MG63 (cell line): ENCODE measurements around the gene TPRG1L. TPM values are rescaled to one million over a fixed set of nuclear protein-coding genes. Genes with fewer than 3 reads are reported as not detected.

Experiments used
- DNase-seq: peaks from one replicate; pipeline ENCODE4 v3.0.0-alpha.2; 2020
- H3K27me3 ChIP-seq: fragments of 250-450 bp; sonication (Bioruptor Pico); 2 replicates; pipeline ENCODE4 v1.5.1; 2020; ENCODE audit warnings: mild to moderate bottlenecking, moderate library complexity
- H3K36me3 ChIP-seq: fragments of 250-450 bp; sonication (Bioruptor Pico); 2 replicates; pipeline ENCODE4 v1.5.1; 2020; ENCODE audit warnings: mild to moderate bottlenecking, moderate library complexity
- H3K4me3 ChIP-seq: fragments of 250-450 bp; sonication (Bioruptor Pico); 2 replicates; pipeline ENCODE4 v1.5.1; 2020; ENCODE audit warnings: mild to moderate bottlenecking, moderate library complexity
- H3K9me3 ChIP-seq: fragments of 250-450 bp; sonication (Bioruptor Pico); 2 replicates; pipeline ENCODE4 v1.5.1; 2020; ENCODE audit warnings: mild to moderate bottlenecking, moderate library complexity
- total RNA-seq: library from RNA; depleted of rRNA; stranded (reverse); fragments of >200 nt; shearing (Covaris generic); gene quantifications from 2 replicates; pipeline ENCODE4 v1.2.3, GENCODE V29; 2014; ENCODE audit warnings: low replicate concordance

Gene TPRG1L
- total RNA-seq, 1 experiment from 2014 or later = 34.5 TPM

DNA sequence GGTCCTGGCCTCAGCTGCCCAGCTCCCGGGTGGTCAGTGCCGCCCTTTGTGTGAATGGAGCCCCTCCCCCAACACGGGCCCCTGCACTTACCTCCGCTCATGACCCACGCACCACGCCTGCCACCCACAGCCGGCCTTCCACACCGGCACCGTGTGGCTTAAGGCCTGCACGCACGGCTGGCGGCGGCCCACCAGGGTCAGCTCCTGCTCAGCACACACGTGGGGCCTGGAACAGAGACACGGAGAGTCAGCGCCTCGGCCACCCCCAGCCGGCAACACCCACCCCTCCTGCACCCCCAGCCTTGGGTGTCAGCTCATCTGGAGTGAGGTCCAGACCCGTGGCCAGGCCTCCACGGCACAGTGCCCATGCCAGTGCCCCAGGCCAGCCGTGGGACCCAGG lies 22.4 kb upstream of the TPRG1L start:
- H3K36me3 ChIP-seq = peaks cover 14% of the 10 kb centered on the region
- H3K27me3 ChIP-seq = no peaks in the 10 kb centered on the region
- no peak overlapping the region for H3K4me3 ChIP-seq
- no peaks in the 10 kb centered on the region for H3K9me3 ChIP-seq
- no peak for DNase-seq

DNA sequence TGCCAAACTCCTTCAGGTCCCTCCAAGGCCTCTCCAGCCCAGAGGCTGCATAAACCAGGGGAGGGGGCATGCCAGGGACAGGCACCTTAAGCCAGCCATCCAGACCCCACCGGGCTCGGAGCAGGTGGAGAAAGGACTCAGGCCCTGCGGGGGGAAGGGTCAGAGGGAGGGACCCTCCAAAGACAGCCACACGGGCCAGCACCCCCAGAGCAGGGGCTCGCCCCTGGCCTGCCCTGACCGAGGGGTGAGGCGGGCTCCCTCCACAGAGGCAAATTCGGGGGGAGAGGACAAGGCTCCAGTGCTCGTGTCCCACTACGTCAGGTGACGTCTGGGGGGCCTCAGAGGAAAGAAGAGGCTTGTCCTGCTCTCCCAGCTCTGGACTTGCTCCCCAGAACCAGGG lies 21.7 kb upstream of the TPRG1L start:
- Histone ChIP-seq H3K36me3 (peaks cover 16% of the 10 kb centered on the region), H3K9me3 (no peaks in the 10 kb centered on the region), H3K4me3 (no peak overlapping the region), H3K27me3 (no peaks in the 10 kb centered on the region)
- DNase-seq = no peak

DNA sequence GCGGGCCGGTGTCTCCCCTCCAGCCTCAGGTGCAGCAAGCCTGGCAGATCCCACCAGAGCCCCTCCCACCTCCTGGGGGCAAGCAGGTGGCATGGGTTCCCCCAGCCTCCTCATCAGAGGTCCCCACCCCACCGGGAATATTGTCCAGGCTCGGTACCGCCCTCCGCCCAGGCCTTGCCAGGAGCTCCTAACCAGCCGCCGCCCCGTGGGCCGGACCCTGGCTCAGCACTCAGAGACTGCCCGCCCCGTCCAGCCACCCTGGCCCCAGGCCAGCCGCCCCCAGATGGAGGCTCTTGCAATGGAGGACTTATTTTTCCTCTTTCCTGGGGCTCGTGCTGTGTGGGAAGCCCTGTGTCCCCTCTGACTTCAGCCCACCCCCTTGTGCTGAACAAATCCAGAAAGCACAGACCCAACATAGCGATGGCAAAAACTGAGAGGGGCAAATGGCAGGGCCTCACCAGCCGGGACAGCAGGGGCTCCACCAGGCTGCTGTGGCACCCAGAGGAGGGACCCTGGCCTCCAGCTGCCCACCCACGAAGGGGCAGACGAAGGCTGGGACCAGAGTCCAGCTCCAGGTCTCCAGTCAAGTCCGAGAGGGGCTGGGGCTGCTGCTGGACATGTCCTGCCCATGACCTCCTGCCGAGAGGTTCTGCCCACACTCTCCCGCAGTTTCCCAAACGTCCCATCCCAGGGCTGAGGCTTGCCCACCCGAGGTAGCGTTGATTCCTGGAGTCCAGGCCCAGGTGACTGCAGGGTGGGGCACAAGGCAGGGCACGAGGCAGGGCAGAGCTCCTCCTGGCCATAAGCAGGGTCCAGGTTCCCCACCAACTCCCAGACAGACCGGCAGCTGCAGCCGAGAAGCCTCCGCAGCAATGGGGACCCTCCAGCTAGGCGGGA lies 21.0 kb upstream of the TPRG1L start:
- Histone ChIP-seq H3K36me3 (peaks cover 16% of the 10 kb centered on the region), H3K9me3 (no peaks in the 10 kb centered on the region), H3K4me3 (no peak overlapping the region), H3K27me3 (no peaks in the 10 kb centered on the region)
- DNase-seq = no peak

DNA sequence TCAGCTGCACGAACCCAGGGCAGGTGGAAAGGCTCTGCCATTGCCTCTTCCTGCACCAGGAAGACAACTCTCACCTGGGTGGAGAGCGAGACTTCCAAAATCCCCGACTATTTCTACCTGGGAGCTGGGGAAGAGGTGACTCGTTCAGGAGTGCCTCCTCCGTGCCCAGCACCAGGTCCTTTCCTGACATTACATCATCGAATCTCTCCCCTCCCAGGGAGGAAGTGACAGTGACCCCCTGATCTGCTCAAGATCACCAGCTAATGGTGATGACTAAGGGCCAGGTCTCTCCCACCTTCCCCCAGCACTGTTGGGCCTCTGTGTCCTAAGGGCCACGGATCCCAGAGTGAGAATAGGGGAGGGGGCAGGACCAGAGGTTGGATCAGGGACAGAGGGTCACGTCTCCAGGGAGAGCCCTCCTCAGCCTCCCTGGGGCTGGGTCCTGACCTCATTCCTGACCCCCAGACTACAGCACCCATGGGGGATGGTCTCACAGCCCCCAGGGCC lies 20.3 kb upstream of the TPRG1L start:
- Histone ChIP-seq H3K27me3 (no peaks in the 10 kb centered on the region), H3K36me3 (peaks cover 16% of the 10 kb centered on the region), H3K9me3 (no peaks in the 10 kb centered on the region), H3K4me3 (no peak overlapping the region)
- DNase-seq = no peak

DNA sequence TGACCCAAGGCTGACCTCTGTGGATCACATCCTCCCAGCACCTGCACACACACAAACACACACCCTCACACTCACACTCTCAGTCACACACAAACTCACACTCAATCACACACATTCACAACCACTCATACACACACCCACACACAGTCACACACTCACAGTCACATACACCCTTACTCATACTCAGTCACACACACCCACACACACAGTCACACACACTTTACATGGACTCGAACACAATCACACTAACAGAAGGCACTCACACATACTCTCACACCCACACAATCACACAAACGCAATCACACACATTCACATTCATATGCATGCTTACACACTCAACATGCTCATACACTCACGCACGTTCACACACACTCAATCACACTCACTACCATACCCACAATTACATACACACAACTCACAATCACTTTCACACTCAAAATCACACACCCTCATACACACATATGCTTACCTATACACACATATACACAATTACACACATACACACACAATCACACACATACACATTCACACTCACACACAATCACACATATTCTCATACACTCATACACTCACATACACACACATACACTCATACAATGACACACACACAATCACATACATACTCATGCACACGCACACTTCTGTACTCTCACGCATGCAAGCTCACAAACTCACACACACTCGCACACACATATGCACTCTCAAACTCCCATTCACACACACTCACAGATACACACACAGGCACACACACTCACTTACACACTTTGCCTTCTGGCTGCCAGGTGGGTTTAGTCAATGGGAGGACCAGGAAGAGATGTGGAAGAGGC lies 19.6 kb upstream of the TPRG1L start:
- no peaks in the 10 kb centered on the region for H3K9me3 ChIP-seq
- peaks cover 21% of the 10 kb centered on the region for H3K36me3 ChIP-seq
- no peaks in the 10 kb centered on the region for H3K27me3 ChIP-seq
- DNase-seq = no peak
- no peak overlapping the region for H3K4me3 ChIP-seq

DNA sequence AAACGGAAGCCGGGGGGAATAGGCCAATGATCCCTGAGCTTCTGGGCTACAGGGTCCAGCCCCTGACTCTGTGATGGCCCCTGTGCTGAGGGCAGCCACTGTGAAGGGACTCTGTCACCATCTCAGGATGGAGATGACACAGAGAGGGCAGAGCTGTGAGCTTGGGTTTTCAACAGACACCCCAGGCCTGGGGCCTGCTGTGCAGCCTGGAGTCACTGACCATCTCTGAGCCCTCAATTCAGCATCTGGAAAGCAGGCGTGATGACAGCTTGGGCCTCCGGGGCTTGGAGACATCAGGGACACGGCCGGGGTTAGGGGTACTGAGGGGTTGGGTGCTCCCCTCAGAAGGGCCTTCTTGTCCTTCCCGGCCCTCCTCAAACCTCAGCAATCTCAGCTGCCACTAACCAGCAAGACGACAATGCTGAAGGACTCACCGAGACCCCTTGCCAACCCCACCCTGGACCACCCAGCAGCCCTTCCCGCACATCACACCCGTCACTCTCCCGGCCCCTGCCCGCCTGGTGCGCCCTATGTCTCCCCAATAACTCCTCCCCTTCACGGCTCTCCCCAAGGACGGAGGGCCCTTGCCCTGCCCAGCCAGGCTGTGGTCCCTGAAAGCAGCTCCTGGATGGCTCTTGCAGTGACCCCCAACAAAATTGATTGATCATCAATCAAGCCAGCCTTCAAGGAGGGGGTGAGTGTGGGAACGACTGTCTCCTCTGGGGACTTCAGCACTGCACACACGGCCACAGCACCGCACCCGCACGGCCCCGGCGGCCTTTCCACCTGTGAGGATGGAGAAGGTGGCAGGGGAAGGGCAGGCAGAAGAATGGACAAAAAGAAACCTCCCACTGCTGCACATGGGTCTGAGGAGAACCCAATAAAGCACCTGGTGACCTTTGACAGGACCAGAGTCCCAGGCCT lies 17.8 kb upstream of the TPRG1L start:
- DNase-seq = no peak
- no peaks in the 10 kb centered on the region for H3K9me3 ChIP-seq
- H3K27me3 ChIP-seq = no peaks in the 10 kb centered on the region
- no peak overlapping the region for H3K4me3 ChIP-seq
- H3K36me3 ChIP-seq = peaks cover 21% of the 10 kb centered on the region

DNA sequence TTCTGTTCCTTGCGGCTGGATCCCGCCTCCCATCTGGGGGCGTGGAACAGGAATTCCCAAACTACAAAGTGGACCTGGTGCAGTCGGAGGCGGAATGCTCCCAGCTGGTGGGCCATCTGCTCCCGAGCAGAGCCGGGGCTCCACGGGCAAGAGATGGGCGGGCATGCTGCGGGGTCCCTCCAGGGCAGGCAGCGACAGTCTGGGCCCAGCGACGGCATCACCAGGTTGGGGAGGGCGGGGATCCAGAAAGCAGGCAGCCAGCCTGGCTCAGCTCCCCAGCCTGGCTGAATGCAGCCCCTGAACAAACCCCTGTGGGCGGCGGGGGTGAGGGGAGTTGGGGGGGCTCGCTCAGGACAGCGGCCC lies 17.1 kb upstream of the TPRG1L start:
- no peak for DNase-seq
- Histone ChIP-seq H3K36me3 (peaks cover 21% of the 10 kb centered on the region), H3K27me3 (no peaks in the 10 kb centered on the region), H3K4me3 (no peak overlapping the region), H3K9me3 (no peaks in the 10 kb centered on the region)

DNA sequence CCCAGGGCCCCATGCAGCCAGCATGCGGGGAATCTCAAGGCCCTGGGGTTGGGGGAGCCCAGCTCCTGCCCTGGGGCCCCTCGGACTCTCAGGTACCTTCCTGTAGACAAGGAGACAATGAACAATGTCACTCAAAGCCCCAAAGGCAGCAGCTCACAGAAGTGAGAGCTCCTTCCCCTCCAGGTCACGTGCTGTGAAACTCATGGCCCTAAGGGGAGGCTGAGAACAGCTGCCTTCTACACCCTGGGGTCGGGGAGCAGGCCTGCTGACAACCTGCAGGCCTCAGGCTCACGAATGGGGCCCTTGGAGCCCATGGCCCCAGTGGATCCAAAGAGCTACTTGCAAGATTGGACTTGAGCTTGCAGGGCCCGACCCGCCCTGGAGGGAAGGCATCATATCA lies 16.7 kb upstream of the TPRG1L start:
- no peak overlapping the region for H3K4me3 ChIP-seq
- no peak for DNase-seq
- H3K9me3 ChIP-seq = no peaks in the 10 kb centered on the region
- H3K36me3 ChIP-seq = peaks cover 21% of the 10 kb centered on the region
- H3K27me3 ChIP-seq = no peaks in the 10 kb centered on the region

DNA sequence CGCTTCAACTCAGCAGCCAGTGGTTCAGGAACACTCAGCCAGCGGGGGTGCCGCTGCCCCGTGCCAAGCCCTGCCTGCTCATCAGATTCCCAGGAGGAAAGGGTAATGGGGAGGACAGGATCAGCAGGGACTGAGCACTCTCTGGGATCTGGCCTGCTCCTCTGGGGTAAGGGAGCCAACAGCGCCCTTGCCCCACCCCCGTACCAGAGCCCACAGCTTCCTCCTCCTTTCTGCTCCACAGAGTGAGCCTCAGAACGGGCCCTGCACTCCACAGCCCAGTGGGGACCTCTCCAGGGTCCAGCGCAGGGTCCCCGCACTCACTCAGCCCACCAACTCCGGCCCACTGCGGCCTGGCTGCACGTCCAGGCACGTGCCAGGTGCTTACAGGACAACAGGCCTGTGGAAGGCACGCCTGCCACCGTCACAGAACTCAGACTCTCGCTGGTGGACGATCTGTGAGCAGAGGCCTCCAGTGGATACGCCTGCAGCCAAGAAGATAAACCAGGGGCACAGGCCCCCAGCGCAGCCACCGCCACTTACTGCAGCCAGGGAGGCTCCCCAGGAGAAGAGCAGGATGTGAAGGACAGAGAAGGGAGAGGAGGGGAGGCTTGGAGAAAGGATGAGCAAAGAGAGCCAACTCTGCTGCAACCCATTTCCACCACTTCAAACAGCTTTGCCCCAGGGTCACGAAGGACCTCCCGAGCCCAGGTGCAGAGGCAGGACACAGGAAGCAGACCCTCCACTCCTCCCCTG lies 15.6 kb upstream of the TPRG1L start:
- peaks cover 21% of the 10 kb centered on the region for H3K36me3 ChIP-seq
- H3K27me3 ChIP-seq = no peaks in the 10 kb centered on the region
- no peak for DNase-seq
- no peaks in the 10 kb centered on the region for H3K9me3 ChIP-seq
- peak overlapping the region; percentile 67 for H3K4me3 ChIP-seq

DNA sequence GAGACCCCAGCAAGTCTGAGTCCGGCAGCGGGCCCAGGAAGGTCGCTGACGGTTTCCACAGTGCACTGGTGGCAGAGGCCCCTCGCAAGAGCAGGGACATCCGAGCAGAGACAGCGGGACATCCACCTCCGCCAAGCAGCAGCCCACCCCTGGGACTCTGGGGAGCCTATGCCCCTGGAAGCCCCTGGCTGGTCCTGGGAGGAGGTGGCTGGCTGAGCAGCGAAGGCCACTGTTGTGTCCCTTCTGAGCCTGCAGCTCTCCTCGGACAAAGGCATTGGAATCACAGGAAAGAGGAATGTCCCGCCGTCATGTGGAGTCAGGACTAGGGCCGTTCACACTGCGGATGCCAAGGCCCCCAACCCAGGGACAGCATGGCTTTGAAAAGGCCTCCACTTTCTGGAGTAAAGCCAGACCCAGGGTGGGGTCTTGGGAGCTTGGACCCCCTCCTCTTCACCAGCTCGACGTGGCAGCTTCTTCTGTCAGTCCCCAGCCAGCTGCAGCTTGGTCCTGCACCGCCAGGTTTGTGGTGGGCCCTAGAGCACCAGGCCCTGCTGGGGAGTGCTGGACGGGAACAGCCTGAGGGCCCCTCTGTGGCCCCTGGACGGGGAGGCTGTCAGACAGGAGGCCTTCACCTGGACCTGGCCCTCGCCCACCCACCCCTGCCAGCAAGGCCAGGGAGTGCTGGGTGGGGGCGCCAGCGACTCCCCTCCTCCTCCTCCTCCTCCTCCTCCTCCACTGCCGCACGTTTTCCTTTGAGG lies 14.9 kb upstream of the TPRG1L start:
- no peak for DNase-seq

DNA sequence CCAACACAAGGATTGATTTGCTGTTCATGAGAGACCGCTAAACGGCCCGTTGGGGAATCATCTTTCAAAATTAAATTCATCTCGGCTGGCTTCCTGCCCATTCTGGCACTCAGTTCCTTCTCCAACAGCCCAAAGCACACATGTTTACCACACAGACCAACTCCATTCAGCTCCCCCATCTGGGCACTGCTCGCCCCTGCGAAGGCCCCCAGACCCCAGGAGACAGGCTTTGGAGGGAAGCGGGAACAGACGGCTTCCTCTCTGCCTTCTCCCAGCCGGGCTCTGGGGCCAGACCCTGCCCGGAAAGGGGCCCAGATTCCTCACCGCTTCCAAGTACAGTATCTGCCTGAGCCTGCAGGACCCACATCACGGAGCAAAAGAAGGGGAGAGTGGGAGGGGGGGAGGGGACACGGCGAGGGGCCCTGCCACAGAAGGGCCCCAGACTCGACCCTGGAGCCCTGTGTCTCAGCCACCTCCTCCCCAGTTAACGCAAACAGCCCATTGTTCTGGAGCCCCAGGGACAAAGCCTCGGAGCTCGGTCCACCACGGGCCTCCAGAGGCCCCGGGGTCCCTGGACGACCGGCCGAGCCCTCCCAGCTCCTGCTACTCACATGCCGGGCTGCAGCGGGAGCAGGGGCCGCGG lies 14.2 kb upstream of the TPRG1L start:
- H3K36me3 ChIP-seq = peaks cover 17% of the 10 kb centered on the region
- H3K9me3 ChIP-seq = no peaks in the 10 kb centered on the region
- no peaks in the 10 kb centered on the region for H3K27me3 ChIP-seq
- peak overlapping the region; percentile 67 for H3K4me3 ChIP-seq
- DNase-seq = no peak

More for the DNA sequence above, 14.9 kb upstream of the TPRG1L start:
- Histone ChIP-seq H3K4me3 (peak overlapping the region; percentile 67), H3K36me3 (peaks cover 21% of the 10 kb centered on the region), H3K27me3 (no peaks in the 10 kb centered on the region), H3K9me3 (no peaks in the 10 kb centered on the region)

DNA sequence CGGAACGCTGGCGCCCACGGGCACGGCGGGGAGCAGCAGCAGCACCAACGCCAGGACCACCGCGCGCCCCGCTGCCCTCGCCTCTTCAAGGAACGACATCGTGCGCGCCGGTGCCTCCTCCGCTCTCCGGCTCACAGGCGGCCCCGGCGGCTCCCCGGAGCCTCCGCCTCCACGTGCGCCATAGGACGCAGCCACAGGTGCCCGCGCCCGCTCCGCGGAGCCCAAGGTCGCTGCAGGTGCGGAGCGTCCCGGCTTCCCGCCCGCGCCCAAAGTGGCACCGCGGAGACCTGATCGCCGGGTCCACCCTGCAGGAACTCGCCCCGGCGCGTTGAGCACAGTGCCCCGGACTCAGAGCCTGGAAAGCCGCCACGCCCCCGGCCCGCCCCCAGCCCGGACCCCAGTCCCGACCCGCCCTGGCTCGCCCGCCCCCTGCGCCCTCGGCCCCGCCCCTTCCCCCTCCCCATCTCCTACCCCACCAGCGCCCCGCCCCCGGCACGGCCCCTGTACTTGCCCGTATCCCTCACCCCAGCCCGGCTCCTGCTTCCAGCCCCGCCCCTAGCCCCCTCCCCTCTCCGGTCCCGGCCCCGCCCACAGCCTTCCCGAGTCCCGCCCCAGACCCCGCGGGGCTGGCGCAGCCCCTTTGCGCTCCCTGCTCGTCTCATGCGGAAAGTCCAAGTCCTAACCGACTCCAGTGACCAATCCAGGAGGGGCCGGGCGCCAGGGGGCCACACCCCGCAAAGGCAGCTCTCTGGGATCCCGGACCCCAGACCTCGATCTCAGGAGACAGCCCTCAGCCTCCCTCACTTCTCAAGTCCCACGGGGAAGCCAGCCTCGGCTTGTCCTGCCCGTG lies 13.4 kb upstream of the TPRG1L start, which contains the start of gene MEGF6:
Gene MEGF6 (minus strand): TSS at position 339 of the 850 bp plus-strand sequence. CDS start 240 bp downstream, at position 99.
- Histone ChIP-seq H3K9me3 (no peaks in the 10 kb centered on the region), H3K36me3 (peaks cover 13% of the 10 kb centered on the region), H3K4me3 (peak within 1 kb of the TSS; percentile 67), H3K27me3 (no peaks in the 10 kb centered on the region)
- DNase-seq = peak; percentile 92

DNA sequence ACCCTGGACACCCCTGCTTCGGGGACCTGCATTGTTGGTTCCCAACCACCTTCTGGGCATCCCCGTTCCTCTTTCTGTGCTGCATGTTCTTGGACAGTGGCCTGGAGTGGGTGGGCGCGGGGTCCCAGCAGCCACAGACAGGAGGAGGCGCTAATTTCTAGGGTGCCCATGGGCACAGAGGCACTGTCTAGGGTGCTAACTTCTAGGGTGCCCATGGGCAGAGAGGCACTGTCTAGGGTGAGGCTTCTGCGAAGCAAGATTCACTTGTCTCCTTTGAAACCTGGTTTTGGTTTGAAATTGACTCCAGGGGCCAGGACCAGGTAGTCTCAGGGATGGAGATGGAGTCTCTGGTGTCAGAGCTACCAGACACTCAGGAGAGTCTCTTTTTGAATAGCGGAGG lies 12.7 kb upstream of the TPRG1L start:
- Histone ChIP-seq H3K9me3 (no peaks in the 10 kb centered on the region), H3K4me3 (peak overlapping the region; percentile 36), H3K27me3 (no peaks in the 10 kb centered on the region), H3K36me3 (peaks cover 9% of the 10 kb centered on the region)
- DNase-seq = no peak
